NAMALWA (cell line): Measurements from ENCODE around the gene SLC30A3.

Experiments used
- DNase-seq: peaks from one replicate; pipeline ENCODE4 v3.0.0-alpha.2; 2015; ENCODE audit warnings: low spot score

Gene SLC30A3

GRCh38 chr2:27258051-27258450 lies 4.8 kb downstream of the SLC30A3 start:
- no peak for DNase-seq

GRCh38 chr2:27256855-27257454 lies 5.9 kb downstream of the SLC30A3 start:
- DNase-seq, result no peak

DNA sequence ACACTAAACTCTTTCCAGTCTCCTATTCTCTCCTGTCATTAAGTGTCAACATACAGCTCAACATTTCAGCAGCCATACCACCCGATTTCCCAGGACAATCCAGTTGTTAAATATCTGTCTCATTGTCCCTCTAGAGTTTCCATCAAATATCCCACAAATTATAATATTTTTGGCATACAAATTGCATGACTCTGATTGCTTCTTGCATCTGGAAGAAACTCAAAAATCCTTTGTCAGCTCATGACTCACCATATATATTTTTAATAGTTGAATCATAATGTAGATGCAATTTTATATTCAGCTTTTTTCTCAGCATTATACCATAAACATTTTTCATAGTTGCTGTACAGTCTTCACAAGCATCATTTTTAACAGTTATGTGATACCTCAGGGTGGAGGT lies 7.2 kb downstream of the SLC30A3 start:
- no peak for DNase-seq

GRCh38 chr2:27255187-27255586 lies 7.7 kb downstream of the SLC30A3 start:
- no peak for DNase-seq

DNA sequence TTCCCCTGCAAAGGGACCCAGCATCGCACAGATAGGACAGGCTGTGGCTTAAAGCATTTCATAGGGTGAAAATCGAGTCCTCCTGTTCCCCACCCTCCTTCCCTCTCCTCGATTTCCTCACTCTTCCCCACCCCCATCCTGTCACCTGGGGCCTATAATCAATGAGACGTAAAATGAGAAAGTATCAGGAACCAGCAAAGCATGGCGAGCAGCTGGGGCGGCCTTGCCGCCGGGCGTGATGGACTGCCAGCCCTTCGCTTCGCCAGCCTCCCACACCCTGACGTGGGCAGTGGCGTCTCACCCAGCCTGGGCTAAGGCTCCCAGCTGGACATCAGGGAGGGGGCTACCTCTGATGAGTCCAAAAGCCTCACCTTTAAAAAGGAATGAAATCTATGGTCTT lies 11.1 kb downstream of the SLC30A3 start:
- no peak for DNase-seq

- DNase-seq, result no peak
Observed at GRCh38 chr2:27250652-27251379, 12.0 kb downstream of the SLC30A3 start.

DNA sequence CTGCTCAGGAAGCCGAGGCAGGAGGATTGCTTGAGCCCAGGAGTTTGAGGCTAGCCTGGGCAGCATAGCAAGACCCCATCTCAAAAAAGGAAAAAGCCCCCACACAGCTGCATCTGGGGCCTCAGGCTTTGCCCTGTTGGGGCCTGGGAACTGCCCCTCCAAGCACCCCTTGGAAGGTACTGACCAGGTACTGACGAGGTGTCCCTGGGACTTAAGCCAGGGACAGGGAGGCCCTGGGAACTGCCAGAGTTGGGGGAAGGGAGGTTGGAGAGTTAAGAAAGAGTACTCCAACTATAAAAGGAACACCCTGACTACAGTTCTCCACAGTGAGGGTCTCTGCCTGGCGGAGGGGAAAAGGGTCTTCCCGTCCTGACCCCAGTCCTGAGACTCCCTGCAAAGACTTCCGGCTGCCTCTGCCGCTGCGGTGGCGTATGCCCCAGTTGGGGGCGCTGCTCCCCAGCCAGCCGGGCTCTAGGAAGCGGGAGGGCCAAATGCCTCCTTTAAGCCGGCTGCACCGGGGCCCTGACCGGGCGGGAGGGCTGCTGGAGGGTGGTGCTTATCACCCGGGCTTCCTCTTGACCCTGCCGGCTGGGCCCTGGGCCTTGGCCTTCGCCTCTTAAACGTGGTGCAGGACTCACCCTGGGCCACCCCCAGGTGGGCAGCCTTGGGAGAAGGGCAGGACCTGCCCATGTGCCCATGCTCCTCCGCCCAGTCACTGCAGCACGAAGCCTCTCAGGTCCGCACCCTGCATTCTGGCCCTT lies 12.8 kb downstream of the SLC30A3 start:
- DNase-seq, result peak; percentile 60

DNA sequence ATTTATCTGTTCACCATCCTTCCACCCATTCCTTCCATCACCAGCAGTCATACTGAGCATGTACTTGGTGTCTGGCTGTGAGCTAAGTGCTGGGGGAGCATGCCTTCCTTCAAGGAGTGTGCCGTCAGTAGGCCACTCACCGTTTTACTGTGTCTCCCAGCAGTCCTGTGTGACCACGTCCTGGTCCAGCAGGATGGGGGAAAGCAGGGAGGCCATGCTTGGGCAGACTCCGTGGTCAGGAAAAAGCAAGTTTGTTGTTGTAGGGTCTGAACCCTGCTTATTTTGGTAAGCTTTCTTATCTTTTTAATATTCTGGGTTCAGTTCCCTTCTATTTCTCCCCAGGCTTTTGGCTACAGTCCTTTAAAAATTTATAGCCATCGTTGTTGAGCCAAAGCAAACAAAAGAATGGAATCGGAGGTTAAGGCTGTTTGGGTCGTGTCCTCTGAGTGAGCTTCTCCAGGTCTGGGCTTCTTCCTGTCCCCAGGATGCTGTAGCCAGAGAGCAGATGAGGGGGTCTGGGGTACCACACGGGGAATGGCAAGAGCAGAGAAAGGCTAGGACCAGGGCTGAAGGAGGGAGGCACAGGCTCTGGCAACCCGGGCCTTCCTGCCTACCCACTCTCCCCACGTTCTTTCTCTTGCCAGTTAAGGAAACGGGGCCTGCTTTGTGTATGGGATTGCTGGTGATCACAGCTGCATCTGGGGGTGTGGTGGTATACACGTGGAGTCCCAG lies 13.5 kb downstream of the SLC30A3 start:
- no peak for DNase-seq

DNA sequence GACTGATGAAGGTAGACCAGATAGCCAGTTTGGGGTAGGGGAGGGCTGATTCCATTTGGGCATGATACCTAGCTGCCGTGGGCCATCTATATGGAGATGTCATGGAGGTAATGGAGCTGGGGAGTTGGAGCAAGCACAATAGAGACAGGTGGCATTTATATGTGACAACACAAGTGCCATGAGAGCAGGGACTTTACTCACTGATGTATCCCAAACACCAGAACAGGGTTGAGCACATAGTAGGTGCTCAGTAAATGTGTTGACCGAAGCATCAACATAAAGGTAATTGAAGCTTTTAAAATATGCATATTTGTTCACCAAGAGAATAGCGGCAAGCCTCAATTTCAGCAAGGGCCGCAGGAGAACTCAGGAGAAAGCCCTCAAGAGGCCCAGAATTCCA lies 15.0 kb downstream of the SLC30A3 start:
- no peak for DNase-seq

DNA sequence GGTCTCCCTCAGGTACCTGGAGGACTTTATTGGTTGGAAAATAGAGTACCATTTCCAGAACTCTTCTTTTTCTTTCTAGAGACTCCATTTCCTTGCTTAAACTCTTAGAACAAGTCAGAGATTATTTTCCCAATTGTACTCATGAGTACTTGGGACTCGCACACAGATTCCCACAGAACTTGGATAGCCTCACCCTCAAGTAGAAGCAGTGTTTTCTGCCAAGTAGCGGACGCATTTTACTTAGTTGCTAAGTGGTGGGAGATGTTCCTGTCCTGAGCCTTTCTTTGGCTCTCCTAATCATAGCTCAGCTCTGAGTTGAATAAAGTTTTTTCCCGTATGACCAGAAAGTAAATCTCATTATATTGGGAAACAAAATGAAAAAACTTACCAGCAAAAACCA lies 17.2 kb downstream of the SLC30A3 start:
- no peak for DNase-seq

- DNase-seq, result no peak
Observed at GRCh38 chr2:27245116-27245515, 17.7 kb downstream of the SLC30A3 start.

DNA sequence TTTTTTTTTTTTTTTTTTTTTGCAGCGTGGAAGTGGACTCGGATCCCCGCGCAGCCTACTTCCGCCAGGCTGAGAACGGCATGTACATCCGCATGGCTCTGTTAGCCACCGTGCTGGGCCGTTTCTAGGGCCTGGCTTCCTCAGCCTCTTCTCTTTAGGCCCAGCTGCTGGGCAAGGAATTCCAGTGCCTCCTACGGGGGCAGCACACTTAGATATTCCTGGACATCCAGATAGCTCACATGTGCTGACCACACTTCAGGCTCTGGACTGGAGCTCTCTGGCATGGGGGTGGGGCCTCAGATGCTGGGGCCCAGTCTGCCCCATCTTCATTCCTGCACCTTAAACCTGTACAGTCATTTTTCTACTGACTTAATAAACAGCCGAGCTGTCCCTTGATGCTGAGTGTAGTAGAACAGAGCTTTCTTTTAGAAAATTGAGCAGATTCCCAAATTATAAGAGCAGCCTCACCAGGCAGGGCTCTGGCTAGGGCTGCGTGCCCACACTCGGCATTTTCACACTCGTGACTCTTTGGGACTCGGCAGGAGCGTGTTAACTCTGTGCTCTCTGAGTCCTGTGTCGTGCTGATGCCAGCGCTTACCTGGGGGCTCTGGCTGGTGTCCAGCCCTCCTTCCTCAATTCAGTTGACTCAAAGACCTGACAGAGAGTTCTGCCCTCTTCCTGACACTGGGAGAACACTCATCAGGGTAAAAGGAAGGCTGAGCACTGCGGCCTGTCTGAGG lies 19.3 kb downstream of the SLC30A3 start:
- DNase-seq, result no peak

DNA sequence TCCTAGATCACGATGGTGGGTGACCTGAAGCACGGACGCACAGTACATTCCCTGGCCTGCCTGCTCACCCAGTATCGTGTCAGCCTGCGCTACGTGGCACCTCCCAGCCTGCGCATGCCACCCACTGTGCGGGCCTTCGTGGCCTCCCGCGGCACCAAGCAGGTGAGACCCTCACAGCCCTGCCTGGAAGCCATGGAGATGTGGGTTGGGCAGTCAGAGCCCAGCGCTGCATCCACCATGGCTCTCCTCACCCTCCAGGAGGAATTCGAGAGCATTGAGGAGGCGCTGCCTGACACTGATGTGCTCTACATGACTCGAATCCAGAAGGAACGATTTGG lies 20.3 kb downstream of the SLC30A3 start:
- DNase-seq, result no peak

DNA sequence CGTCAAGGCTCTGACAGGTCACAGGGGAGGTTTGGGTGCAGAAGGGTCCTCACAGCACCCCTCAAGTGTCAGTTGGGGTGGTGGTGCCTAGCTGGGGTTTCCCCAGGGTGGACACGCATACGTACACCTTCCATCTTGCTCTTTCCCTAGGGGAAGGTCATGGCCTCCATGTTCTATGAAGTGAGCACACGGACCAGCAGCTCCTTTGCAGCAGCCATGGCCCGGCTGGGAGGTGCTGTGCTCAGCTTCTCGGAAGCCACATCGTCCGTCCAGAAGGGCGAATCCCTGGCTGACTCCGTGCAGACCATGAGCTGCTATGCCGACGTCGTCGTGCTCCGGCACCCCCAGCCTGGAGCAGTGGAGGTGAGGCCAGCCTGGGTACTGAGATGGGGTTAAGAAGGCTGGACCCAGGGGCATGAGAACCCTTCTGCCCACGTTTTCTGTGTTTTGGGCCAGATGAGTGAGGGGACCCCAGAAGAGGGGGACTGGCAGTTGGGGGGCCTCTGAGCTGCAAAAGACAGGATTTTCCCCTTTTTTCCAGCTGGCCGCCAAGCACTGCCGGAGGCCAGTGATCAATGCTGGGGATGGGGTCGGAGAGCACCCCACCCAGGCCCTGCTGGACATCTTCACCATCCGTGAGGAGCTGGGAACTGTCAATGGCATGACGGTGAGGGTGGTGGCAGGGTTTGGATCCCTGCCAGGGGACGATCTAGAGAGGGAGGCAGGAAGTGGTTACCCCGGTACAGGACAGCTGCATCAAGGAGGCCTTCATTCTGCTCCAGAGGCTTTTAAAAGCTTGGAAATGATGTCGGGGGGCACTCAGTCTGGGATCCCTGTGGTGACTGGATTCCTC lies 20.9 kb downstream of the SLC30A3 start:
- DNase-seq, result no peak

DNA sequence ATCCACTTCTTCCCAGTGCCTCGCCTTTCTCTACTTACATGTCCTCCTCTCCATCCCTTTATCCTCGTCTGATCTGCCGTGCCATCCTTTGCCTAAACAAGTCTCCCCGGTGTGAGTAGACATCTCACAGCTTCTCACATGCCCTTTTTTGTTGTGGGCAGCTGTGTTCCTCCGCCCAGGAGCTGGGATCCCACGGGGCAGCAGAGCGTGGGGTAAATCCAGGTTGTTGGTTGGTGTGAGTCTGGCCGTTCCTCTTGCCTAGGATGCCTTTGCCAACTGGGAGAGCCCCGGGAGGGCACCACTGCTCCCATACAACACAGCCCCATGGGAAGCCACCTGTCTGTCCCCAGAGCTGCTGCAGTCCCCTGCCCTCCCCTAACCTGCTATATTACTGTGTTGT lies 22.4 kb downstream of the SLC30A3 start:
- no peak for DNase-seq

DNA sequence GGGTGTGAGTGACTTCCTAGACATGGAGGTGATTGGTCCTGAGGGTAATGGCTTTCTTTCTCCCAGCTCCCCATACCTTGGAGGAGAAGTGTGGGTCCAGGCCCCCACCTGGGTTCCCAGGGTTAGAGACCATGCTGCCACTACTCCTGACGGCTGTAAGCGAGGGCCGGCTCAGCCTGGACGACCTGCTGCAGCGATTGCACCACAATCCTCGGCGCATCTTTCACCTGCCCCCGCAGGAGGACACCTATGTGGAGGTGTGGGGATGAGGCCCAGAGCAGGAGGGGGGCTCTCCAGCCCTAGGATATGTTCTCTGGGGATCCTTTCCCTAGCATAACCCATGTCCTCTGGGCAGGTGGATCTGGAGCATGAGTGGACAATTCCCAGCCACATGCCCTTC lies 23.9 kb downstream of the SLC30A3 start:
- no peak for DNase-seq

GRCh38 chr2:27237341-27237945 lies 25.4 kb downstream of the SLC30A3 start:
- DNase-seq, result no peak

- no peak for DNase-seq
Observed at GRCh38 chr2:27236626-27237025, 26.2 kb downstream of the SLC30A3 start.

GRCh38 chr2:27236136-27236535 lies 26.7 kb downstream of the SLC30A3 start:
- DNase-seq, result no peak

DNA sequence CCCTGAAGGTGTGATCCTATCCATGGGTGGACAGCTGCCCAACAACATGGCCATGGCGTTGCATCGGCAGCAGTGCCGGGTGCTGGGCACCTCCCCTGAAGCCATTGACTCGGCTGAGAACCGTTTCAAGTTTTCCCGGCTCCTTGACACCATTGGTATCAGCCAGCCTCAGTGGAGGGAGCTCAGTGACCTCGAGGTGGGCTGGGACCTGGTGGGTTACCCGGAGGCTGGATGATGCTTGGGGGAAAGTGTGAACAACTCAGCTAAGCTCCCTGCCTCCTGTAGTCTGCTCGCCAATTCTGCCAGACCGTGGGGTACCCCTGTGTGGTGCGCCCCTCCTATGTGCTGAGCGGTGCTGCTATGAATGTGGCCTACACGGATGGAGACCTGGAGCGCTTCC lies 29.5 kb downstream of the SLC30A3 start:
- DNase-seq, result no peak

DNA sequence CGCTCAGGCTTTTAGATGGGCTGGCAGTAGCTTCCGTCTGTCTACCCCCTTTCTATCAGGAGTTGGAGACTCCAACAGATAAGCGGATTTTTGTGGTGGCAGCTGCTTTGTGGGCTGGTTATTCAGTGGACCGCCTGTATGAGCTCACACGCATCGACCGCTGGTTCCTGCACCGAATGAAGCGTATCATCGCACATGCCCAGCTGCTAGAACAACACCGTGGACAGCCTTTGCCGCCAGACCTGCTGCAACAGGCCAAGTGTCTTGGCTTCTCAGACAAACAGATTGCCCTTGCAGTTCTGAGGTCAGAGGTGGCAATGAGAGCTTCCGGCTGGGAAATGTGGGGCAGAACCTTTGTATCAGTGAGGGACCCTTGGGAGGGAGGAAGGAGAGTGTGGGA lies 30.9 kb downstream of the SLC30A3 start:
- no peak for DNase-seq
